HEK293T (cell line): ENCODE measurements around the gene KCNJ10.

Experiments
- CTCF ChIA-PET: fragments of 350-600 bp; formaldehyde crosslinking; extraction: SDS; loops from one replicate; lab custom pipeline; 2021; ENCODE audit warnings: antibody characterized with exemption, inconsistent platforms; lab: Yijun Ruan, JAX
- POLR2A ChIA-PET: fragments of 350-600 bp; formaldehyde crosslinking; extraction: SDS; loops from one replicate; lab custom pipeline; 2020; ENCODE audit warnings: antibody characterized with exemption, inconsistent platforms; lab: Yijun Ruan, JAX
- DNase-seq: peaks from one replicate; pipeline ENCODE4 v3.0.0; 2012; ENCODE audit warnings: mixed read lengths; ENCODE audit errors: extremely low spot score
- ARNT ChIP-seq: fragments of 450-650 bp; IDR thresholded peaks from 2 replicates; pipeline ENCODE4 v1.6.1; 2017; ENCODE audit warnings: mild to moderate bottlenecking
- BHLHE40 ChIP-seq: fragments of 450-650 bp; IDR thresholded peaks from 2 replicates; pipeline ENCODE4 v1.6.1; 2016; ENCODE audit warnings: mild to moderate bottlenecking, moderate library complexity, borderline replicate concordance
- CTBP1 ChIP-seq: fragments of 450-650 bp; IDR thresholded peaks from 2 replicates; pipeline ENCODE4 v1.6.1; 2016; ENCODE audit warnings: borderline replicate concordance
- ELF4 ChIP-seq: fragments of 450-650 bp; IDR thresholded peaks from 2 replicates; pipeline ENCODE4 v1.6.1; 2017; ENCODE audit warnings: antibody characterized with exemption
- FOXA1 ChIP-seq: fragments of 450-650 bp; IDR thresholded peaks from 2 replicates; pipeline ENCODE4 v1.6.1; 2016; ENCODE audit warnings: mild to moderate bottlenecking
- FOXK2 ChIP-seq: fragments of 450-650 bp; IDR thresholded peaks from 2 replicates; pipeline ENCODE4 v1.6.1; 2016; ENCODE audit warnings: mild to moderate bottlenecking
- FOXM1 ChIP-seq: fragments of 450-650 bp; IDR thresholded peaks from 2 replicates; pipeline ENCODE4 v1.6.1; 2017; ENCODE audit warnings: mild to moderate bottlenecking, borderline replicate concordance
- HDGF ChIP-seq: fragments of 450-650 bp; IDR thresholded peaks from 2 replicates; pipeline ENCODE4 v1.6.1; 2017; ENCODE audit warnings: antibody characterized with exemption, borderline replicate concordance
- L3MBTL2 ChIP-seq: fragments of 450-650 bp; conservative IDR thresholded peaks from 2 replicates; pipeline ENCODE4 v1.6.1; 2016; ENCODE audit warnings: mild to moderate bottlenecking
- LEF1 ChIP-seq: fragments of 450-650 bp; IDR thresholded peaks from 2 replicates; pipeline ENCODE4 v1.6.1; 2017; ENCODE audit warnings: mild to moderate bottlenecking, borderline replicate concordance
- NFRKB ChIP-seq: fragments of 450-650 bp; IDR thresholded peaks from 2 replicates; pipeline ENCODE4 v1.6.1; 2016; ENCODE audit warnings: mild to moderate bottlenecking, moderate library complexity
- PKNOX1 ChIP-seq: fragments of 450-650 bp; IDR thresholded peaks from 2 replicates; pipeline ENCODE4 v1.6.1; 2016
- SP1 ChIP-seq: fragments of 450-650 bp; IDR thresholded peaks from 2 replicates; pipeline ENCODE4 v1.6.1; 2017
- SUZ12 ChIP-seq: fragments of 450-650 bp; IDR thresholded peaks from 2 replicates; pipeline ENCODE4 v1.6.1; 2016; ENCODE audit warnings: mild to moderate bottlenecking
- TARDBP ChIP-seq: fragments of 450-650 bp; IDR thresholded peaks from 2 replicates; pipeline ENCODE4 v1.6.1; 2016
- ZNF384 ChIP-seq: fragments of 450-650 bp; IDR thresholded peaks from 2 replicates; pipeline ENCODE4 v1.6.1; 2016

KCNJ10 gene

DNA sequence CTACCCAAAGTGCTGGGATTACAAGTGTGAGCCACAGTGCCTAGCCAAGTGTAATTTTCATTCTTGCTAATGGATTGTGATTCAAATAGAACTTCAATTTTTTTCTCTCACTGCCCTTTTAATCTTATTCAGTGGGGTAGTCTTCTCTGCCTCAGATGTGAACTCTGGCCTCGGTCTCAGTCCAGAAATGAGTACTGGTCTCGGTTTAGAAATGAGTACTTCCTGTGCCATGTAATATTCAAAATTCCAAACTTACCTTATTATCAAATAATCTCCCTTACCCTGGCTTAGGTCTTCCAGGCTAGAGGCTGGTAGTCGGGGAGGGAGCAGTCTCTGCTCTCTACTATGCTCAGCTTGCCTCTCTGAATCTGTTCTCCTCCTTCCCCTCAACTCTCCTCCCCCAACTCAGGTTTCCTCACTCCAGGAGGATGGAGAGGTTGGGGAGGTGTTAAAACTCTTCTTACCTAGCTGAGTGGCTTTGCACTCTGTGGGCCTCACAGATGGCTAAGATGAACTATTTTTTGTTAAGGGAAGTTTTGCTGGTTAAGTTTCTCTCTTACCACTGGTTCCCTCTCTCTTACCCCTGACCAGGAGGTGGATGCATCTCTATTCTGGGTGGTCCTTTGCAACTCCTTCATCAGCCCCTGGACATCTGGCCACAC is 111.1 kb downstream of the KCNJ10 start:
- DNase-seq = no peak
- TF ChIP-seq SUZ12 (no peak), ZNF384 (no peak), NFRKB (no peak)
- CTCF ChIA-PET = interaction anchor here (1.1 kb wide), 2 partner anchors 13 to 169 kb away, joined by 3 read pairs; partner anchors contain the start of gene IGSF9
- POLR2A ChIA-PET = no interaction called here

DNA sequence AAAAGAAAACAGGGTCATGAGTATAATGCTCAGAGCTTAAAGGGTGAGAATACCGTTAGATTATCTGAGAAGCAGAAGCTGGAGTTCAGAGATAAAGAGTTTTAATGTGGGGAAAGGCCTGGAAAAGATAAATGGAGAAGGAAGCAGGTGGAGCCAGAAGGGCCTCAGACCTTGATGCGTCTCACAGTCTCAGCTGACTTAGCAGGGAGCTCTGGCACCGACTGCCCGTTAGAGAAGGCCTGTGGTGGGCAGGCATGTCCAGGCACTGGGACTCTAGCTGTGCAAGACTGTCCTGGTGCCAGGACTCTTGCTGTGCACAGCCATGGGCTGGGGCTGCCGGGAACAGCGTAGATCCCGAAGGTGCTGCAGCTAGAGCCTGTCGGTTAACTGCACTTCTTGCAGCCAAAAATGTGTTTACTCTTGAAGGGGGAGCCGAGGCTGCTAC is 112.1 kb downstream of the KCNJ10 start:
- ChIA-PET POLR2A (no interaction called here), CTCF (interaction anchor here (0.6 to 1.1 kb wide), 4 partner anchors 12 to 168 kb away, joined by 3 to 4 read pairs (median 3); partner anchors contain the start of gene IGSF9)
- no peak for DNase-seq
- no peak for TF ChIP-seq FOXK2
- TF ChIP-seq CTBP1 = no peak
- no peak for TF ChIP-seq FOXM1
- TF ChIP-seq LEF1 = no peak
- no peak for TF ChIP-seq SP1

DNA sequence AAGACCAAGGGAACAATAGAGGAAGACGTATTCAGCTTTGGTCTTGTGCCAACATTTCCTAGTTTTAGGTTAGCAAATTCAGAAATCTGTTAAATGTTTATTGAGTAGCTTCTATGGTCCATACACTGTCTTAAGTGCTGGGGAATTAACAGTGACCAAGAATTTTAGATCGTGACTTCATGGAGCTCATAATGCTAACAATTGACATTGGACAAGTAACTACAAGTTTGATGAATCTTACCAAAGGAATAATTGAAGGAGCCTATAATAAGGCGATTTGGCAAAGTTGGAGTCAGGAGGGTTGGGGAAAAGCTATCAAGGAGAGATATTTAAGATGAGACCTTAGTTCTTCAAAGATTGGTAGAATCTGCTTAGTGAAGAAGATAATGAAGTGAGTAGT is 114.5 kb downstream of the KCNJ10 start:
- no peak for DNase-seq
- TF ChIP-seq L3MBTL2 (no peak), ZNF384 (no peak), FOXM1 (no peak), ELF4 (no peak), FOXK2 (no peak), HDGF (no peak), CTBP1 (no peak), SUZ12 (no peak), PKNOX1 (no peak), TARDBP (no peak)
- ChIA-PET POLR2A (interaction anchor here (1.2 kb wide), 1 partner anchor 9 kb away, joined by 3 read pairs; no protein-coding TSS in a partner anchor), CTCF (no interaction called here)

GRCh38 chr1:159953536-159954515 is 116.1 kb downstream of the KCNJ10 start, which contains the start of gene SLAMF9:
TSS of gene SLAMF9 (minus strand) at chr1:159954237. CDS start at chr1:159954137, 100 bp downstream.
- ChIA-PET CTCF (no interaction called here), POLR2A (interaction anchor here (1.2 kb wide), 1 partner anchor 8 kb away, joined by 3 read pairs; no protein-coding TSS in a partner anchor)
- TF ChIP-seq CTBP1 = no peak
- no peak for TF ChIP-seq BHLHE40
- no peak for TF ChIP-seq HDGF
- TF ChIP-seq TARDBP = no peak
- TF ChIP-seq FOXA1 = no peak
- no peak for TF ChIP-seq SUZ12
- TF ChIP-seq PKNOX1 = no peak
- TF ChIP-seq NFRKB = no peak
- no peak for TF ChIP-seq SP1
- TF ChIP-seq ARNT = no peak
- TF ChIP-seq FOXK2 = no peak
- no peak for TF ChIP-seq L3MBTL2
- TF ChIP-seq FOXM1 = no peak
- no peak for DNase-seq

- DNase-seq = no peak
- CTCF ChIA-PET = no interaction called here
- POLR2A ChIA-PET = interaction anchor here (1.7 kb wide), 1 partner anchor 19 kb away, joined by 4 read pairs; no protein-coding TSS in a partner anchor
- TF ChIP-seq PKNOX1 (no peak), SUZ12 (no peak), SP1 (no peak), FOXA1 (no peak), BHLHE40 (no peak), NFRKB (no peak), HDGF (no peak), CTBP1 (no peak), ZNF384 (no peak), FOXM1 (no peak), LEF1 (no peak), ELF4 (no peak), L3MBTL2 (no peak), ARNT (no peak), FOXK2 (no peak), TARDBP (no peak)
These were observed 117.0 kb downstream of the KCNJ10 start for GRCh38 chr1:159952932-159953331.

DNA sequence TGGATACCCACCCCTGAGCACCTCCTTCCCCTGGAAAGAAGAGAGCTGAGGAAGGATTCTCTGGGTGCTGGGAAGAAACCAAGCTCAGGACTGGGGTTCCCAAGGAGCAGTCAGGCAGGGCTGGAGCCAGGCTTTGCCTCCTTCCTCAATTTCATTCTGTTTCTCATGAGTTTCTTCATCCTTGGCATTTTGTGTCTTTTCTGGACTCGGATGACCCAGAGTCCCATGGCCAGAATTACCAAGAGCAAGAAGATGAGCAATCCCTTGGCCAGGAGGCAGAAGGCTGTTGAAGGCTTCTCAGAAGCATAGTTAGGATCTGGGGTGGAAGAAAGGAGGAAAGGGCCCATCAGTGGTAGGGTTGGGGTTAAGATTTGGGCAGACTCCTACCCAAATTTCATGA is 118.4 kb downstream of the KCNJ10 start:
- POLR2A ChIA-PET = interaction anchor here (0.7 to 1.7 kb wide), 2 partner anchors 20 to 130 kb away, joined by 3 to 4 read pairs; no protein-coding TSS in a partner anchor
- CTCF ChIA-PET = interaction anchor here (0.9 kb wide), 1 partner anchor 56 kb away, joined by 3 read pairs; no protein-coding TSS in a partner anchor
- TF ChIP-seq ARNT (no peak), L3MBTL2 (no peak), FOXA1 (no peak), FOXK2 (no peak), TARDBP (no peak), CTBP1 (no peak), LEF1 (no peak), FOXM1 (no peak), SP1 (no peak), BHLHE40 (no peak), NFRKB (no peak), ELF4 (no peak)
- DNase-seq = no peak
